HG02973 (cell line): ENCODE results near the gene BOK.

ENCODE experiments used
- ATAC-seq: cut with Tn5 transposase; IDR thresholded peaks from one replicate; pipeline ENCODE4 v1.9.1; 2021; ENCODE audit warnings: moderate library complexity; ENCODE audit not compliant: unreplicated experiment

The BOK gene

DNA sequence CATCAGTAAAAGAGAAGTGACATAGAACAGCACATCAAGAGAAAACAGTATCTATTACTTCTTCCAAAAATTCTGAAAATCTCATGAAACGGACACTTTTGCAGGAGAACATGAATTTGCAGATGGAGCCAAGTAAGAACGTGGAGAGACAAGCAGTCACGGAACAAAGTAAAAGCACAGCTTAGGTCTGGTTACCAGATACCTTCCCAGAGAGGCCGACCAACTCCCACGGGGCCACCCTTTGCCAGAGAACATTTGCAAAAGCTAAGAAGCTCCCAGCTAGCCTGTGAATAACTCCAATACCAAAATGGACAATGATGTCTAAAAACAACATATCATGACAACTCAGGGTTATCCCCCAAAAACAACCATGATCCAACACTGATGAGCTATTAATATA is 39.5 kb downstream of the BOK start:
- ATAC-seq: no peak

DNA sequence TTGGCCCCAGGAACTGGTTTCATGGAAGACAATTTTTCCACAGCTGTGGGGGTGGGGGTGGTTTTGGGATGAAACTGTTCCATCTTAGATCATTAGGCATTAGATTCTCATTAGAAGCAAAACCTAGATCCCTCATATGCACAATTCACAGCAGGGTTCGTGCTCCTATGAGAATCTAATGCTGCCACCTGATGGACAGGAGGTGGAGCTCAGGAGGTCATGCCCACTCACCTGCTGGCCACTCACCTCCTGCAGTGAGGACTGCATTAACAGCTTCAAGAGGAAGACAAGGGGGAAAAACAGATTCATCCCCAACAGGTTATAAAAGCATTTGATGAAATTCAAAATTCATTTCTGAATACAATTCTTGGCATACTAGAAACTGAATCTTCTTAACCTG is 39.9 kb downstream of the BOK start:
- no peak for ATAC-seq

DNA sequence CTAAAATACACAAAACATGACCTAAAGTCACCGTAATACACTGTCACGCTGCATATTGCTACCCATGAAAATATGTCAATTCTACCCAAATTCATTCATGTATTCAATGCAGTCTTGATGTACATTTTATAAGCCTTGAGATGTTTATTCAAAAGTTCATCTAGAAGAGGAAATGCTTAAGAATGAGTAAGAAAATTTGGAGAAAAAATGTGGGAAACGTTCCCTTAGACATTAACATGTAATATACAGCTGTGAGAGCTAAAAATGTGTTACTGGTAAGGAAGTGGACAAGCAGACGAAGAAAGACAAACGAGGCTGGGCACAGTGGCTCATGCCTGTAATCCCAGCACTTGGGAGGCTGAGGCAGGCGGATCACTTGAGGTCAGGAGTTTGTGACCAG is 41.1 kb downstream of the BOK start:
- no peak for ATAC-seq

DNA sequence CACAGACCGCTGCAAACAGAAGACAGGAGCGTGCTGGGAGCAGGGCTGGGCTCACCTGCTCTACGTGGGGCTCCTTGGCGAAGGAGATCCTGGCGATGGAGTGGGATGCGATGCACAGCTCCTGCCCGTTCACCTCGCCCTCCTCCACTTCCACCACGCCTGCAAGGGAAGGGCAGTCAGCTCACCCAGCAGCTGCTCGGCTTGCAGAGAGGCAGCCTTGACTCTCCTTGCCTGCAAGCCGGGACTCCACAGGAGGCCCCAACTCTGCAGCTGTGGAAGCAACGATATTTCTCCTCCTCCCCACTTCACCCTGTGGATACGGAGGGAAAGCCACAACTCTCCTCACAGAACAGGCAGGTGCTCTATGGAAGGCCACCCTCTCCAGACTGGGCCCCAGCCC is 43.3 kb downstream of the BOK start:
- ATAC-seq: no peak

DNA sequence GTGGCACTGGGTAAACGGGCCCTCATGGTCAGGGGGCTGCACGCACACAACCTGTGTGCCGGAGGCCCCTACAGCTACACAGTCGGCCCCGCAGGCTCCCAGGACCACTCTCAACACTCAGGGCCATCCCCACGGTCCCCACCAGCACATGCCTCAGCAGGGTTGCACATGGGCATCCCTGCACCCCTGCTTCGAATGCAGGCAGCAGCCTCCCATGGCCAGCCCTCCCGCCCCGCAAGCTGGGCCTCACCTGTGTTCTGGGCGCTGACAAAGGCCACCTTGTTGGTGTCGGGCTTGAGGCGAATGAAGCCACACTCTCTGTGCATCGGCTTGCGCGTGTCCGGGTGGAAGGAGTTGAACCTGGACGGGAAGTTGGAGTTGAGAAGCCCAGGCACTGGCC is 44.2 kb downstream of the BOK start:
- no peak for ATAC-seq

DNA sequence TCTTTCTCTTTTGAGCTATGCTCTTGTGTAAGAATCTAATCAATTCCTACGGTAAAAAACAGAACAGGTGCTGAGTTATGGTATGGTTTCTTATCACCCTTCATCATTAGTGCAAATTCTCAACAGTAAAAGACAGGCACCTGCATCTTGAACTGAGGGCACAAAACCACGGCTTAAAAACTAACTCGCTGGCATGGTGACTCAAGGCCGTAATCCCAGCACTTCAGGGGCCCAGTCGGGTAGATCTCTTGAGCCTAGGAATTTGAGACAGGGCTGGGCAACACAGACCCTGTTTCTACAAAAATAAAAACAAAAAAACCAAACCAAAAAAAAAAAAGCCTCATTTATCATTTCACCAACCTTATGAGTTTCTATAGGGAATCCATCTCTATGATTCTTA is 45.1 kb downstream of the BOK start:
- ATAC-seq: no peak

DNA sequence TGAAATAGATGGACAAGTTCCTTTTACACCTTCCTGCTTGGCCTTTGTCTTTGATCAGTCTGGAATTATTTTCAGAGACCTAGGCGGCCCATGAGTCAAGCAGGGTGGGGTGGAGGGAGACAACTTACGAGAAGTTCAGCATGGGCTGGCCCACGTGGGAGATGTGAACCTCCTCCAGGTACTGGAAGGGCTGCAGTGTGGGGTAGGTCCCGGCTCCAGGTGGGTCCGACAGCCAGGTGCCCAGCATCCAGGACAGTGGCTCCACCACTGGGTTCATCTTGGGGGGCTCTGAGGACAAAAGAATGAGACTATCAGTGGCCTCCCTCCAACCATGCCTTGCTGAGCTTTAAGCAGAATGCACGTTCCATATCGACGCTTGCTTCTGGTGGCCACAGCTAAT is 47.6 kb downstream of the BOK start:
- ATAC-seq: no peak

DNA sequence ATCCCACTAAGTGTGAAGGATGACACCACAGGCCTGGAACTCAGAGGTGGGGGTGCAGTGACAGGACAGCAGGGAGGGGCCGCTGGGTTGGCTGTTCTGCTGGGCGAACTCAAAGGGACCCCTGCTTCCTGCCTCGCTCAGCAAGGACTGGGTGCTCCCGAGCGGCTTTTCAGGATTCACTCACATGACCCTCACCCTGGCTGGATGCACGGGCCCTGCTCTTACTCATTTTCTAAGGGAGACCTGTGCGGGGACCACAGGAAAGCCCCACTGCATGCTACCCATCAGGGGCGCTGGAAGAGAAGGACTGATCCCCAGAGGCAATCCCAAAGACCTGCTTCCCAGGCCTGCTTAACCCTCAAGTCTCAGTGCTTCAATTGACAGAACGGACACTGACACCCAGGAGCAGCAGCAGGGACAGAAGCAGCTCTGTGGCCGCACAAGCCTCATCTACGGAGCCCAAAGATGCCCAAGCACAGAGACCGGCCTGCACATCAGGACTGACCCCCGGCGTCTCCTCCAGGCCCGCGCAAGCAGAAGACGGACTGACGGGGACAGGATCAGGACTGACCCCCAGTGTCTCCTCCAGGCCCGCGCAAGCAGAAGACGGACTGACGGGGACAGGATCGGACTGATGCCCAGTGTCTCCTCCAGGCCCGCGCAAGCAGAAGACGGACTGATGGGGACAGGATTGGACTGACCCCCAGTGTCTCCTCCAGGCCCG is 48.8 kb downstream of the BOK start:
- no peak for ATAC-seq

DNA sequence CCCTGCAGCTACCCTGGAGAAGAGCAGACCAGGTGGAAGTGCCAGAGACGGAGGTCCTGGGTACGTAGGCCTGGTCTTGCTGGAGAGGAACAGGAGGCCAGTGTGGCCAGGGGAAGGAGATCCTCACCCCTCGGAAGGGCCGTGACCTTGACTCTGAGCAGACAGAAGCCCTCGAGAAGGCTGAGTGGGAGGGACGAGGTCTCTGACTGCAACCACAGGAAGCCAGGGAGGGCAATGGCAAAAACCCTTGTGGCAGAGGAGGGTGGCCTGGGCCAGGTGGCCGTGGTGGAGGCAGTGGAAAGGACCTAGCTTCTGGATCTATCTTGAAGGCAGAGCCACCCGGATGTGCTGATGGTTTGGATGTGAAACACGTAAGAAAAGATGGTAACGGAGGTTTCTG is 50.3 kb downstream of the BOK start:
- no peak for ATAC-seq

DNA sequence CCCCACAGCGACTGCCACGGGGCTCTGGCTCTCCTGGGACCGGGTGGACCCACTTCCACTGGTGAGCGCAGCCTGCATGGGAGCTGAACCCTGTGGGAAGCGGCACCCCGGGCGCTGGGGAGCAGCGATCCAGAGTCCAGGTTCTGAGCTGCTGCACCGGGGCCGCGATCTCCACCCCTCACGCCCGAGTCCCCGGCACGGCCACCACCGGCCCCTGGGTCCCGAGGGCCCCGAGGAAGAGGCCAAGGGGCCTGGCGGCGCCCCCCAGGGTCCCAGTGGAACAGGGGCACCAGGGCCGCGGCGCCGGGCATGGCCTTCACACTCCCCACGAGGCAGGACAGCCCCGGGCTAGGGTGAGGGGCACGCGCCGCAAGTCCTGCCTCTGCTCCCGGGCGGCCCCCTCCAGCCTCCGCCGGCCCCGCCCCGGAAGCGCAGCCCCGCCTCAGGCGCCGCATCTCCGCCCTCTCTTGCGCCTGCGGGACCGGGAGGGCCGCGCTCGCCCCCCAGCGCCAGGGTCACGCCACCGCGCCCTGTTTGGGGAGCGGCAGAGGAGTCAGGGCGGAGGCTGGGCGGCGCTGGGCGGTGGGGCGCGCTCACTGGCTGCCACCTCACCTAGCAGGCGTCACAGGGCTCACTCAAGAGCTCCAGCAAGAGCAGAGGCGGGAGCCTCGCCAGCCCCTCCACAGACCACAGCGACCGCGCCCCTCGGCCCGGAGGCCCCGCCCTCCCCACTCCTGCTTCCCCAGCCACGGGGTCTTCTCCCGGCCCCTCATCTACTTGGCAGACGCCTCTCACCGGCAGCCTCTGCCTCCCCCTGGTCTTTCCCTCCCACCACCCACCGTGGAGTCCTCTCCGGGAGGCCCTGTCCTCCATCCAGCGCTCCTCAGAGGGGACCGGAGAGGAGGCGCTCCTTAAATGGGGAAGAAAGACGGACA is 51.6 kb downstream of the BOK start:
- ATAC-seq: peak; percentile 97

DNA sequence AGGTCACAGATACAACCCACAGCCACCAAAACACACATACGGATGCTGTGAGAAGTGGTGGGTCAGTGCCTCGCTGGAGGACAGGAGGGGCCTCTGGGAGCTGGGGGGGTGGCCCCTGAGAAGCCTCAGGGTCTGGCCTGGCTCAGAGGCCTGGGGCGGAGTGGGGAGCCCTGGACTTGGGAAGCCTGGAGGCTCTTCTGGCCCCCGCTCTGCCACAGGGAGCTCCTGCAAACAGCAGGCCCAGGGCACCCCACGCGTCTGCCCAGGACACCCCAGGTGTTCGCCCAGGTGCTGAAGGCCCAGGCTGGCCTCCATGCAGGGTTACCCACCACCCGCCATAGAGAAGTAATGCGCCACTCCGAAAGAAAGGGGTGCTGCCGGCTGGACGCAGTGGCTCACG is 52.5 kb downstream of the BOK start:
- no peak for ATAC-seq

DNA sequence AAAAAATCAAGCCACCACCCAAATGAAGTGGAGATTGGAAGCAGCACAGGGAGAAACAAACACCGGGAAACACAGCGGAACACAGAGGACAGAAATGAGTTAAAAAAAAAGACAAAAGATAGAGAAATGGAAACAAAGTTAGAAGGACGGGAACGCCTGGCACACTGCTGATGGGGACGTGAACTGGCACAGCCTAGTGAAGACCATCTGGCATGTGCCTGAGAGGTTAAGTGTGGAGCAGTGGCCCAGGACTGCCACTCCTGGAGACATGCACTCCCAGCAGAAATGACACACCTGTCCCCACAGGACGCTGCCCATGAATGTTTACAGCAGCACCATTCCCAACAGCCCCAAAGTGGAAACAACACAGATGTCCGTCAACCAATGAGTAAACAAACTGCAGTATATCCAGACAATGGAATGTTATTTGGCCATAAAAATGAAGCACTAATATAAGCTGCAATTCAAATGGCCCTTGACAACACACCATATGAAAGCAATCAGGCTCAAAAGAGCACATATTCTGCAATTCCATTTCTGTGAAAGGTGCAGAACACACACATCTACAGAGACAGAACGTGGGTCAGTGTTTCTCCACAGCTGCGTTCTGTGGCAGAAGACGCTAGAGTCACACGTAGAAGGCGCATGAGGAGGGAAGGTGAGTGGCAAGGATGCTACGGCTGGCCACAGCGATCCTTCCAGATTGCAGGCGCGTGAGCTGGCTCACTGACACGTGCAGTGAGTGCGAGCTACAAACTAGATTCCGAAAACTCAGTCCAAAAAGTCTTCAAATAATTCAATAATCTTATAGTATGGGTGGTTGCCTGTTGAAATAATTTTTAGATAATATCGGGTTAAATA is 53.8 kb downstream of the BOK start:
- no peak for ATAC-seq

DNA sequence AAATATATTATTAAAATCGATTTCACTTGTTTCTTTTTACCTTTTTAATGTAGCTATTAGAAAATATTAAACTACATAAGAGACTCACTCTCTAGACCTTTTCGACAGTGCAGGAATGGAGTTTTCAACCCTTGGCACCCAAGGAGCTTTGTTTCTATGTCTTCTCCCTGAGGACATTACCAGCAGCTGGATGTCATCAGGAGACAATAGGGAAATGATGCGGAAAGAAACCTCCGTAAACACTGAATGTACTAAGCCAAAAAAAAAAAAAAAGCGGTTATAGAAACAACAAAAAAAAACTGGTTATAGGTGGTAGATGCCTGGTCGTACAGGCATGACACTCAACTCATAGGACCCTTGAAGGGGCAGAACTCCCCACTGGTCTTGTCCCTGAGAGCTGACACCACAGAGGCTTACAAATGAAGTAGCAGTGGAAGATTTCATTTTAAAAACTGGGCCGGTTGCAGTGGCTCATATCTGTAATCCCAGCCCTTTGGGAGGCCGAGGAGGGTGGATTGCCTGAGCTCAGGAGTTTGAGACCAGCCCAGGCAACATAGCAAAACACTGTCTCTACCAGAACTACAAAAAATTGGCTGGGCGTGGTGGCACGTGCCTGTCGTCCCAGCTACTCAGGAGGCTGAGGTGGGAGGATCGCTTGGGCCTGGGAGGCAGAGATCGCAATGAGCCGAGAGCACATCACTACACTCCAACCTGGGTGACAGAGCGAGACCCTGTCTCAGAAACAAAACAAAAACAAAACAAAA is 54.7 kb downstream of the BOK start:
- ATAC-seq: no peak

DNA sequence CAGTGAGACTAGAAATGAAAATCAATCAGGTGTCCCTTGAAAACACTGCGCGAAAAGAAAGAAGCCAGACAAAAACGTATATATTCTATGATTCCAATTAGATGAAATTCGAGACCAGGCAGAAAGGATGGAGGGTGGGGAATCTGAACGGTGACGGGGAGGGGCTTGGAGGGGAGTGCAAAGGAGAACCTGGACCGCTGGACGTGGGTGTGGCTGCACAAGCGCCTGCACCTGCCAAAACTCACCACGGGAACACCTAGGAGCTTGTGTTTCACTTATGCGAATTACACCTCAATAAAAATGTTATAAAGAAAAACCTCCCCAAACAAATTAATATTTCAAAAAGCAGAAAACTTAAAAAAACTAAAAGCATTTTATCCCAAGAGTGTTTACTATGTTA is 56.5 kb downstream of the BOK start:
- ATAC-seq: no peak

DNA sequence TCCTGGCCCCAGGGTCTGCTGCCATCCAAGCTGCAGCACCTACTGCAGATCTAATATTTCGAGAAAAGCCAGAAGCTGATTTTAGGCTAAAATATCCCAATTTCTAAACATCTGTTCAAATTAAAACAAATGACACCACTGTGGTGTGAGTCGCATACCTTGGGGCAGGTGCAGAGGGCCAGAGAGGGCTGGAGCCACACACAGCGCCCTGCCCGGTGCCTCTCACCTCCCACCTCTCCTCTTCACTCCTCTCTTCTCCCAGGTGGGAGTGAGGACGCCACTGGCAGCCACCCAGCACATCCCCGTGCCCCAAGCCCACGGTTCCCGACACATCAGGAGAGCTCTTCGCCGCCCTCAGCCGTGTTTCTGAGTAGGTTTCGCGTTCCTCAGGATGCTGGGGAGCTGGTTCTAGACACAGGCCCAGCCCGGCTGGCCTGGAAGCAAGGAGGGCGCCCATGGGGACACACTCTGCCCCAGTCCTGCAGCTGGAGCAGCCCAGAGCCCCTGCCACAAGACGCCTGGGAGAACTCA is 57.0 kb downstream of the BOK start:
- ATAC-seq: no peak

DNA sequence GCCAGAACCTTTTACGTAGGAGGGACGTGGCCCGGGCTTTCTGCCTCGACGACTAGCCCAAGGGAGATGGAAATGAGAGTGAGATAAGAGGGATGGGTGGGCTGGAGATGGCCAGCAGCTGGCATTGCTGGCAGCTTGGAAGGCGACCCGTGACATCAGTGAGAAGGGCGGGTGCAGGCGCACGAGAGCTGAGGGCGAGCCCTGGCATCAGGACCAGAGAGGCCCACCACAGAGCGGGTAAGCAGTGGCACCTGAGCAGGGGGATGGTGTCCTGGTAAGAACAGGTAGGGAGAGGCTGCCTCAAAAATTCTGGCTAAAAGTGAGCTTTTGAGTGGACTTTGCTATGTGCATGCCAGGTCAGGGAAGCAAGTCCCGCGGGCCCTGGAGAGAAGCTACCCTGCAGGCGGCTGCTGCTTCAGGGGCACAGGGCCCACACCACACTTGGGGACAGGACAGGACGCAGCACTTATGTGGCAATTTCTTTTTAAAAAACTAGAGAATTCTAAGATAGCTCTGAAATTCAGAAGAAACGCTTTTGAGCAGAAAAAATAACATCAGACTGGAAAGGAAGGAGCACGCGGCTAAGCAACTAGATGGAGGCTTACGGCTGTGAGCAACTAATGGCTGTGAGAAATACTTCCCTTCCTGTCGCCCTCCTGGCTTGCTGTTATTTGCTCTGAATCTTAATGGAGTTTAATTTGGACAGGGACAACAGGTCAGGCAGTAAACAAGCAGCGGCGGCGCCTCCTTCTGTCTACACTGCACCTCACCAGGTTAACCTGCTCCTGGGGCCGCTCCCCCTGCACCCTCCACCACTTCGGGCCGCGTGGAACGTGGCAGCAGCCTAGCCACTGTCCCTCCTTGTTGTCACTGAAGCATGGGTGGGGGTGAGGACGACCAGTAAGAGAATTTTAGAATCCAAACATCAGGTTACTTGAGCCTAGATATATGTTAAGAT is 57.9 kb downstream of the BOK start:
- no peak for ATAC-seq

DNA sequence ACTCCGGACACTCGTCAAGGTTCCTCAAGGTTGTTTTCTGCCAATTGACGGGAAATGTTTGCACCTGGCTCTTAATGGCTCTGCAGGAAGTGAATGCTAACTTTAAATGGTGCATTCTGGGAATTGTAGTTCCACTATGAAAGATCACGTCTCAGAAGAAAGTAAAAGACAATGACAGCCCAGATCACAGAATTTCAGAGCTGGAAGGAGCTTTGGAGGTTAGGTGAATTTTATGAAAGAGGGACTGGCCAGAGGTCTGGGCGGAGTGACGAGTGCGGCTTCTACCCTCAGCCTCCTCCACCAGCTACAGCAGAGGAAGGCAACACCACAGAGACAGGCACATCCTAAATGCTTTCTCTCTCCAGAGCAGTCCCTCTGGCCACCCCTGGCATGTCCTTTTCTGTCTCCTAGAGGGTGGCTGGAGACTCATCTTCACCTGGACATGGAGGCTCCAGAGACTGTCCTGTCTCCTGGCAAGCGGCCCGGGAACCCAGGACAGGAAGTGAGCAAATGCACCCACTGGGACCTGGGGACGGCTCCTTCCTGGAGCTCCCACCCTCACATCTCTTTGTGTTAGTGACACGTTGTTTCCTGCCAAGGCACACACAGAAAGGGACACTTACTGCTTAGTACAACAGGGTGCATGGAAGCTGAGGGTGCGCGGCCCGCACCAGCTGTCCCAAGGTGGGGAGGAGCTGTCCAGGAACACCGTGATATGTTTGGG is 59.0 kb downstream of the BOK start:
- peak; percentile 53 for ATAC-seq

DNA sequence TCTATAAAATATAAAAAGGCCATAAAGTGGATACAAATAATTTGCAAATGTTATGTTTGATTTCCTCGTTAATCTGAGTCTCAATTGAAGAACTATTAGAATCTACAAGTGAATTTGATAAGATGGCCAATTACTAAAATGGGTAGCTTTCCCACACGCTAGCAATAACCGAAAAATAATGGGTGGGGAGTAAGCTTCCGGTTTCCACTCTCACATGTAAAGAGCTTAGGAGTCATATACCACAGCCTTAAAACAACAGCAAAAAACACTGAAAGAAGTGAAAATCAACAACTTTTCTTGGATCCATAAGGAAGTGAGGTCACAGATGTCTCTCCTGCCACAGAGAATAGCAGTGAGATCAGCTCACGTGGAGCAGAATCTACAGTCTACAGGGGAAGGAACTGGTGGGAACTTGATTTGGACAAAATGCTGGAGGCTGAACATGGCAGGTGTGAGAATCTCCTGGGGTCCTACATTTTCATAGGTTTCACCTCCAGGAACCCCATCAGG is 59.8 kb downstream of the BOK start:
- ATAC-seq: no peak
